IPS DF 4.7 (cell line): ENCODE measurements around the gene MROH9.

Source experiments
- DNase-seq: peaks from one replicate; pipeline ENCODE4 v3.0.0-alpha.2; 2013; ENCODE audit warnings: low spot score; ENCODE audit errors: extremely low read depth

MROH9 gene

DNA sequence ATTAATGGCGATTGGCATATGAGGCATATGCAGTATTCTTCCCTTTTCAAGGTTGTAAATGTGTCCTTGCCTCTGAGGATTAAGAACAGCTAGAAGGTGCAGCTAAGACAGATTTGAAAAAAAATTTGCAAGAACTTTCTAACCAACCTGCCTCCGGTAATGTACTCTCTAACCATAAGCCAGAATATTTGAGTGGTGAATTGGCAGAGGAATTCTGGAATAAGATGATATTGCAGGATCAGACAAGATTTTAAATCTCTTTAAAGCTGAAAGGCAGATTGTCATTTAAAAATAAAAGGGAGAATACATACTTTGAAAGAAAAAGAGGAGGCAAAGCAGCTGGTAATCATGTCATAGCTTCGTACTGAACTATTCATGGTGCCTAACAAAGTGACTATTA lies 29.2 kb downstream of the MROH9 start:
- DNase-seq = no peak

DNA sequence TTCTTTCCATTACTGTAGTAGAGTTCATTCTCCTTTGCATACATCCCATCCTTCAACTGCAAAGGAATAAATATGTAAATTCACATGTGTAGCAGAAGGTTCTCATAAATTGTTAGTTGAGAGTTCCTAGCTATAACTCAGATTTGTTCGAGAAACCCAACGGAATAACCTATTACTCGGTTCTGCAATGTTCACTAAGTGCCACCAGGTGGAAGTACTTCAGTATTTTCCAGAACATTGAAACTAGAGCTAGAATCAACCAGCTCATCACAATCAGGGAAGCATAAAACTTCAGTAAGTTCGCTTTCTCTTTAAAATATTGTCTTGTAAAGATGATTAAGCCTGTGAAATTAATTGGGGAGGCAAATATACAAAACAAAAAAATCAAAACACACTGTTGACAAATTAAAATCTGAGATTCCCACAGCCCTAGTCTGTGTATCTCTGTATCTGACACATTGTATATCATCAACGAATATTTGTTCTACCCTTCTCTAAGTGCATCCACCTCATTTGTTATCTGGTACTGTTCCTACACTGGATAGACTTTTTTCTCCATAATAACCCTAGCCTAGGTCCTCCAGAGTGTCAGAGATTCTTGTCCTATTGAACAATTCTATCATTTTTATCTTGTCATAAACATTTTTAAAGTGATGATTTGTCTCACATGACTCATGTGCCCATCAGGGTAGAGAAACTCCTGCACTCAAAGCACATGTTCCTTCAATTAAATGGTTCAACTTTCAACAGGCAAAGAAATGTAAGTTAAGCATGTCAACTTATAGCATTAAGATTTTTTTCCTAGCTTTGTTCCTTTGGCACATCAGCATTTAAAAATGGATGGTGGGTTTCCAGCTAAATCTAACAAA lies 31.9 kb downstream of the MROH9 start:
- no peak for DNase-seq

GRCh38 chr1:170970256-170970655 lies 34.9 kb downstream of the MROH9 start:
- no peak for DNase-seq

DNA sequence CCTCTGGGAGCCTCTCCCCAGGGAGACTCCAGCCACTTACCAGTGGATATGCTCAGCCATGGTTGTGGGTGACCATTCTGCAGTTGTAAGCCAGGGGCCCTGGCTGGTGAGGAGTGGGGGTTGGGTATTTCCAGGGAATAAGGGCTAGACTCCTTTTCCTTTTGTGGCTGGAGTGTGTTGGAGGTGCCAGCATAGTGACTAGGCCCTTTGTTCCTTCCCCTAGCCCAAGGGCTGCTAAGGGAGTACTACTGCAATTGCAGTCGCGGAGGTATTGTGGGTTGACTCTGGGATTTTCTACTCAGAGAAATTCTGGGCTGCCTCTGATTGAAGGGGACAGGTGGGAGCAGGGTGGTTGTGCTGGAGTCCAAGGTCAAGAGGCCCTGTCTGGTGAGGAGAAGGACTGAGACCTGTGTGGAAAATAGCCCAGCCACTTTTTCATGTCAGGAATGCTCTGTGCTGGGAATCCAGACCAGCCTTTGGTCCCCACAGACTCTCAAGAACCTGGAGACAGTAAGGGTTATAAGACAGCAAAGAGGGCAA lies 43.1 kb downstream of the MROH9 start:
- no peak for DNase-seq

- no peak for DNase-seq
These were observed 50.1 kb downstream of the MROH9 start for GRCh38 chr1:170985406-170985805.

DNA sequence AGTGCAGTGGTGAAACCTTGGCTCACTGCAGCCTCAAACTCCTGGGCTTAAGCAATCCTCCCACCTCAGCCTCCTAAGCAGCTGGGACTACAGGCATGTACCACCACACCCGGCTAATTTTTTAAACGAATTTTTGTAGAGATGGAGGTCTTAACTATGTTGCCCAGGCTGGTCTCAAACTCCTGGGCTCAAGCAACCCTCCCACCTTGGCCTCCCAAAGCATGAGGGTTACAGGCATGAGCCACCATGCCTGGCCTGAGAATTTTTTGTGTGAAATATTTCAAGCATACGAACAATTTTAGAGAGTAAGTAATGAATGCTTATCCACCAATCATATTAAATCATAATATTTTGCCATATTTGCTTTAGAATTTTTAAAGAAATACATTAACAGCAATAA lies 51.6 kb downstream of the MROH9 start:
- no peak for DNase-seq

GRCh38 chr1:170987424-170987823 lies 52.1 kb downstream of the MROH9 start:
- no peak for DNase-seq

GRCh38 chr1:170993151-170993550 lies 57.8 kb downstream of the MROH9 start:
- no peak for DNase-seq

DNA sequence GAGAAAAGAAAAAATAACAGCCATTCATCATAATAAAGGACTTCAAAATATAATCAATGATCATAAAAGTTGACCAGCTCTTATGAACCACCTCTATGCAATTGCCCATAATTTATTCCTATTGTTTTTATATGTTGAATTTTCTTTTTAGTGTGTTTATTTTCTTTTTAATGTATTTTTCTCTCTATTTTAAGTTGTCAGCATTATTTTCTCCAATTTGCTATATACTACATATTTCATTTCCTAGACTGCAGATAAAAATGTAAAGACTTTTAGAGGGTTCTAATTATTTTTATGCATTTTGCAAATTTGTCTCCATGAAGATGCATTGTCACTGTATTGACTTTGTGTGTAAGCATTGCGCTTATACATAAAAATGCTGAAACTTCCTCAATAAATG lies 58.4 kb downstream of the MROH9 start:
- DNase-seq = no peak

DNA sequence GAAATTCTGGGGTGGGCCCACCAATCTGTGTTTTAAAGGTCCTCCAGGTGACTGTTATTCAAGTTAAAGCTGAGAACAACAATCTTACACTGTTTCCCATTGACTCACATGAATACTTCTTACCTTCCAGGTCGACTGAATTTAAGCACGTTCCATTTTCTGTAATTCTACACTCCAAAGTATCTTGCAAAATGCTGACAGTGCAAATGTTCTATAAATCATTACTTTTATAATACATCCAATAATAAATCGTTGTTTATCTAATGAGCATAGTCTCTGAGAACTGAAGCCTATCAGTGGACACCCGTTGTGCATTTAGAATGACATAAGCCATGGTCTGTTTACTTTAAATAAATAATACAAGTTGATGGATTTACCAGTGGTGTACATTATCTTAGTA lies 79.5 kb downstream of the MROH9 start:
- no peak for DNase-seq

DNA sequence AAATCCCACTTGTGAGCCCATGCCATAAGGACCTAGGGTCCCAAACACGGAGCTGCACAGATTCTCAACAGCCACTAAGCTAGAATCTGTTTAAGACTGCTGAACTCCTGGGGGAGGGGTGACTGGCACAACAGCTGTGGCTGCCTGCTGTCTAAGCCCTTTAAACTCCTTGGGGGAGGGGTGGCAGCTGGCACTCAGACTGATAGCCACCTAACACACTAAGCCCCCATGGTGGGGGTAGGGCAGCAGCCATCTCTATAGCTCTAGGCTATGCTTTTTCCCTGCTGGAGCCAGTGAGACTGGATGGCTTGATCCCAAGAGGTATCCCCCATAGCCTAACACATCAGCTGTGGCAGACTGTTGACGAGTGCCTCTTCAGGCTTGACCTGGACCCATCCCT lies 82.1 kb downstream of the MROH9 start:
- no peak for DNase-seq

DNA sequence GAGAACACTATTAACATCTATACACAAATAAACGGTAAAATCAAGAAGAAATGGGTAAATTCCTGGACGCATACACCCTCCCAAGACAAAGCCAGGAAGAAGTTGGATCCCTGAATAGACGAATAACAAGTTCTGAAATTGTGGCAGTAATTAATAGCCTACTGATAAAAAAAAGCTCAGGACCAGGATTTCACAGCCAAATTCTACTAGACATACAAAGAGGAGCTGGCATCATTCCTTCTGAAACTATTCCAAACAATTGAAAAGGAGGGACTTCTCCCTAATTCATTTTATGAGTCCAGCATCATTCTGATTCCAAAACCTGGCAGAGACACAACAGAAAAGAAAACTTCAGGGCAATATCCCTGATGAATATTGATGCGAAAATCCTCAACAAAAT lies 84.6 kb downstream of the MROH9 start:
- DNase-seq = no peak

DNA sequence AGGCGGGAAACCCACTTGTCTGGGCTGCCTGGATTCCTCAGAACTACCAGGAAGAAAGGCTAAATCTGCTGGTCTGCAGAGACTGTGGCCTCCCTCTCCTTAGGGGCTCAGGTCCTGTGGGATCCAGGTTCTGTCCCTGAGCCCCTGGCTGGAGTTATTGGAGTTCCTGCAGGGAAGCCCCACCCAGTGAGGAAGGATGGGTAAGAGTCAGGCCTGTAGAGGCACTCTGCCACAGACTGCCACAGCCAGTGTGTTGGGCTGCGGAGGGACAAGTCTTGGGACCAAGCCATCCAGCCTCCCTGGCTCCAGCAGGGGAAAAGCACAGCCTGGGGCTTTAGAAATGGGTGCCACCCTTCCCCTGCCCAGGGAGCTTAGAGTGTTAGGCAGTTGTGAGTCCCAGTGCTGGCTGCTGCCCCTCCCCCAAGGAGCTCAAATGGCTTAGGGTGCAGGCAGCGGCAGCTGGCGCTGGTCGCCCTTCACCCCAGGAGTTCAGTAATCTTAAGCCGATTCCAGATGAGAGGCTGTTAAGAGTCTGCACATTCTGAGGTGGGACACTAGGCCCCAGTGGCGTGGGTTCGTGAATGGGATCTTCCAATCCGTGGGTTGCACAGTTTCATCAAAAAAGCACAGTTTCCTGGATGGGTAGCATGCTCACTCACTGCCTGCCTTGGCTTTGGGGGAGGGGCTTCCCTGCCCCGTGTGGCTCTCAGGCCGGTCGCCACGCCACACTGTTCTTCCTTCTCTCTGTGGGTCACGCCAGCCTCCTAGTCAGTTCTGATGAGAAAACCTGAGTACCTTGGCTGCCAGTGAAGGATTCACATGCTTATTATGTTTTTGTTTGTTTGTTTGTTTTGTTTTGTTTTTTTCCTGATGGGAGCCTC lies 97.7 kb downstream of the MROH9 start:
- no peak for DNase-seq

DNA sequence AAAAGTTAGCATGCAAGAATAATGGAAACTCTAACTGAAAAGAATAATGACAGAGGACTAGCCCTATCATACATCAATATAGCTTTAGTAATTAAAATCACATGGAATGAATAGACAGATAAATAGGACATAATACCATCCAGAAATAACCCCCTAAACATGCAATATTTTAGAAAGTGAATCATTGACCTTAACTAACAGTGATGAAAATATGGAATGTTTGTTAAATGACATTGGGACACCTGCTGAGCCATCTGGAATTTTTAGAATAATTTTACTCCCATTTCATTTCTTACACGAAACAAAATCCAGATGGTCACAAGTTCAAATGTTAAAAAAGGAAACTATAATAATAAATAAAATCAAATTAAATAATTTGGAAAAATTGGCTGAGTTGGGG lies 102.3 kb downstream of the MROH9 start:
- no peak for DNase-seq

- DNase-seq = no peak
These were observed 103.0 kb downstream of the MROH9 start for GRCh38 chr1:171038284-171038683.

GRCh38 chr1:171048014-171048413 lies 112.7 kb downstream of the MROH9 start:
- DNase-seq = no peak

DNA sequence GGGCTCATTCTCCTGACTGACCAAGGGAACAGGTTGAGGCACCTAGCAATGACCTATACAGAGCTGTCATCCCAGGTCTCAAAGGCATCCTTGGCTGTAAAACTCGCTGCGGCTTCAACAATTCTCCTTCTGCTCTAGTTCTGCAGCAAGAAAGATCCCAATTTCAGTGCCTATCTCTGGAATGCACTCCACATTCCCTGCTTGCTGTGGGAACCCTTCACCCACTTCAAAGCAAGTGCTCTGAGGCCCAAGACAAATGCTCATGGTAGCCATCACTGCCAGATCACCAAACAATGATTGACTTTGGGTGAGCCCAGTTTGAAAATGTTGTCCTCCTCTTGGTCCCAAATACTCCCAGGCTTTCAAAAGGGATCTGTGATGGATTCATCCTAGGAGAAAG lies 117.6 kb downstream of the MROH9 start:
- DNase-seq = no peak

DNA sequence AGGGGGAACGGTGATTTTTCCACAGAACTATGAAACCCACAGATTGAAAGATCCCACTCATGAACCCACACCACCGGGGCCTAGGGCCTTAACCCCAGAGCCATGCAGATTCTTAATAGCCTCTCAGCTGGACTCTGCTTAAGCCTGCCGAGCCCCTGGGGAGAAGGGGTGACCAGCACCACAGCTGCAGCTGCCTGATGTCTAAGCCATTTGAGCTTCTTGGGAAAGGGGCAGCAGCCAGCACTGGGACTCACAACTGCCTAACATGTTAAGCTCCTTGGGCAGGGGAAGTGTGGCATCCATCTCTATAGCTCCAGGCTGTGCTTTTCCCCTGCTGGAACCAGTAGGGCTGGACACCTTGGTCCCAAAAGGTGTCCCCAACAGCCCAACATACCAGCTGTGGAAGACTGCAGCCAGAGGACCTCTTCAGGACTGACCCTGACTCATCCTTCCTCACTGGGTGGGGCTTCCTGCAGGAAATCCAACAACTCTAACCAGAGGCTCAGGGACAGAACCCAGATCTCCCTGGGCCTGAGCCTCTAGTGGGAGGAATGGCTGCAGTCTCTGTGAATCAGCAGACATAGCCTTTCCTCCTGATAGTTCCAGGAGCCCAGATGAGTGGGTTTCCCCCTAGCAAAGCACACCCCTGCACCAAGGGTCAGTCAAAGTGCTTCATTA lies 120.8 kb downstream of the MROH9 start:
- DNase-seq = no peak

DNA sequence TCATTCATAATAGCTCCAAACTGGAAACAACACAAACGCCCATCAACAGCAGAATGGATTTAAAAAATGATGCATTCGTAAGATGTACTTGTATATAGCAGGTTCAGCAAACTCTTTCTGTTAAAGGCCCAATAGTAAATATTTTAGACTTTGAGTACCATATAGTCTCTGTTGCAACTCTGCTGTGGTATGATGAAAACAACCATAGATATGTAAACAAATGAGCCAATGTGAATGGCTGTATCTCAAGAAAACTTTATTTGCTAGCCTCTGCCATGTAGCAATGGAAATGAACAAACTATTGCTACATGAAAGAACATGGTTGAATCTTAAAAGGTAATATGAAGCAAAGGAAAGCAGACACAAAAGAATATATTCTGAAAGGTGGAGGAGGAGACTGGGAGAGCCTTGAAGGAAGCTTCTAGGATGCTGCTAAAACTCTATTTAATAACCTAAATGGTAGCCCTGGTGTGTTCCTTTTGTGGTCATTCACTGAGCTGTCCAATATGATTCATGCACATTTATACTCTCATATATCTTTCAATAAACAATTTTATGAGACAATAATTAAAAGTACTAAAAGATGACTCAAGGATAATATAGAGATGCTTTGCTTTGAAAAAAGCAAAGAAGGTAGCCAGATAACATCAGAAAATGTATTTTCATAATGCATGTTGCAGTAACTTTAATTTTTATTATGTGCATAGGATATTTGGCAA lies 126.2 kb downstream of the MROH9 start:
- no peak for DNase-seq

- no peak for DNase-seq
These were observed 127.6 kb downstream of the MROH9 start for GRCh38 chr1:171062902-171063301.

- DNase-seq = no peak
These were observed 139.7 kb downstream of the MROH9 start for GRCh38 chr1:171075041-171075440.
